Ishikawa (cell line): Measurements from ENCODE around the gene HPSE.
A peak's percentile ranks its signal among the peaks of the same experiment; 100 is the strongest.

Experiments used
- CEBPB ChIP-seq: IDR thresholded peaks from 2 replicates; pipeline ENCODE4 v1.6.1; 2012
- CREB1 ChIP-seq: IDR thresholded peaks from 2 replicates; pipeline ENCODE4 v1.6.1; 2012; ENCODE audit warnings: low read depth
- EGR1 ChIP-seq: IDR thresholded peaks from 2 replicates; pipeline ENCODE4 v1.6.1; 2012
- EP300 ChIP-seq: IDR thresholded peaks from 2 replicates; pipeline ENCODE4 v1.6.1; 2012; ENCODE audit warnings: borderline replicate concordance
- FOXM1 ChIP-seq: IDR thresholded peaks from 2 replicates; pipeline ENCODE4 v1.6.1; 2012; ENCODE audit warnings: low read depth, borderline replicate concordance
- NFIC ChIP-seq: IDR thresholded peaks from 2 replicates; pipeline ENCODE4 v1.6.1; 2012
- RAD21 ChIP-seq: IDR thresholded peaks from 2 replicates; pipeline ENCODE4 v1.6.1; 2012; ENCODE audit warnings: low read depth
- TAF1 ChIP-seq: IDR thresholded peaks from 2 replicates; pipeline ENCODE4 v1.6.1; 2012; ENCODE audit warnings: low read depth, mild to moderate bottlenecking
- TCF12 ChIP-seq: IDR thresholded peaks from 2 replicates; pipeline ENCODE4 v1.6.1; 2012; ENCODE audit warnings: low read depth
- TEAD4 ChIP-seq: IDR thresholded peaks from 2 replicates; pipeline ENCODE4 v1.6.1; 2012
- YY1 ChIP-seq: IDR thresholded peaks from 2 replicates; pipeline ENCODE4 v1.6.1; 2012; ENCODE audit warnings: low read depth
- ZBTB7A ChIP-seq: IDR thresholded peaks from 2 replicates; pipeline ENCODE4 v1.6.1; 2012; ENCODE audit warnings: low read depth
- TF ChIP-seq, protein P1 (sequence below): IDR thresholded peaks from 2 replicates; pipeline ENCODE4 v1.6.1; 2012
- TF ChIP-seq, protein P2 (sequence below): IDR thresholded peaks from 2 replicates; pipeline ENCODE4 v1.6.1; 2012; ENCODE audit warnings: low read depth, mild to moderate bottlenecking
- TF ChIP-seq, protein P3 (sequence below): IDR thresholded peaks from 2 replicates; pipeline ENCODE4 v1.6.1; 2012

Gene HPSE

DNA sequence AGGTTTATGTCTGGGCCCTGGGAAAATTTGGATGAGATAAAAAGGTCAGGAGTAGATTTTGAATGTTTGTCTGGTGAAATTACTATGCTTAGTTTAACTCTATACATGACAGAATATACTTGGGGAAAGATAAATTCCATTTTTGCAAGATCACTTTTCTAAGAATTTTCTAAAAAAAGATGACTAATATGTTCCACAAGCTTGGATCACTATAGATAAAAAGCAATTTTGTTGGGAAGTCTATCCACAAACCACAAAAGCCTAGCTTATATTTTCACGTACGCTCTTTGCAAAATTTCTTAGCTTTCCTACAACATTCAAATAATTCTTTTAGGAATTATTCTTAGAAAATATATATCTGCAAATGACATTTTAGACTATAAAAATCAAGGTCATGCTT is 29.5 kb downstream of the HPSE start:
- TF ChIP-seq RAD21 (no peak), ZBTB7A (no peak), TCF12 (no peak), CEBPB (no peak), NFIC (no peak), TAF1 (no peak), EGR1 (no peak), YY1 (no peak)
- TF ChIP-seq, protein P1, sequence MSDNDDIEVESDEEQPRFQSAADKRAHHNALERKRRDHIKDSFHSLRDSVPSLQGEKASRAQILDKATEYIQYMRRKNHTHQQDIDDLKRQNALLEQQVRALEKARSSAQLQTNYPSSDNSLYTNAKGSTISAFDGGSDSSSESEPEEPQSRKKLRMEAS: no peak
- TF ChIP-seq, protein P2, sequence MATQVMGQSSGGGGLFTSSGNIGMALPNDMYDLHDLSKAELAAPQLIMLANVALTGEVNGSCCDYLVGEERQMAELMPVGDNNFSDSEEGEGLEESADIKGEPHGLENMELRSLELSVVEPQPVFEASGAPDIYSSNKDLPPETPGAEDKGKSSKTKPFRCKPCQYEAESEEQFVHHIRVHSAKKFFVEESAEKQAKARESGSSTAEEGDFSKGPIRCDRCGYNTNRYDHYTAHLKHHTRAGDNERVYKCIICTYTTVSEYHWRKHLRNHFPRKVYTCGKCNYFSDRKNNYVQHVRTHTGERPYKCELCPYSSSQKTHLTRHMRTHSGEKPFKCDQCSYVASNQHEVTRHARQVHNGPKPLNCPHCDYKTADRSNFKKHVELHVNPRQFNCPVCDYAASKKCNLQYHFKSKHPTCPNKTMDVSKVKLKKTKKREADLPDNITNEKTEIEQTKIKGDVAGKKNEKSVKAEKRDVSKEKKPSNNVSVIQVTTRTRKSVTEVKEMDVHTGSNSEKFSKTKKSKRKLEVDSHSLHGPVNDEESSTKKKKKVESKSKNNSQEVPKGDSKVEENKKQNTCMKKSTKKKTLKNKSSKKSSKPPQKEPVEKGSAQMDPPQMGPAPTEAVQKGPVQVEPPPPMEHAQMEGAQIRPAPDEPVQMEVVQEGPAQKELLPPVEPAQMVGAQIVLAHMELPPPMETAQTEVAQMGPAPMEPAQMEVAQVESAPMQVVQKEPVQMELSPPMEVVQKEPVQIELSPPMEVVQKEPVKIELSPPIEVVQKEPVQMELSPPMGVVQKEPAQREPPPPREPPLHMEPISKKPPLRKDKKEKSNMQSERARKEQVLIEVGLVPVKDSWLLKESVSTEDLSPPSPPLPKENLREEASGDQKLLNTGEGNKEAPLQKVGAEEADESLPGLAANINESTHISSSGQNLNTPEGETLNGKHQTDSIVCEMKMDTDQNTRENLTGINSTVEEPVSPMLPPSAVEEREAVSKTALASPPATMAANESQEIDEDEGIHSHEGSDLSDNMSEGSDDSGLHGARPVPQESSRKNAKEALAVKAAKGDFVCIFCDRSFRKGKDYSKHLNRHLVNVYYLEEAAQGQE: no peak
- TF ChIP-seq, protein P3, sequence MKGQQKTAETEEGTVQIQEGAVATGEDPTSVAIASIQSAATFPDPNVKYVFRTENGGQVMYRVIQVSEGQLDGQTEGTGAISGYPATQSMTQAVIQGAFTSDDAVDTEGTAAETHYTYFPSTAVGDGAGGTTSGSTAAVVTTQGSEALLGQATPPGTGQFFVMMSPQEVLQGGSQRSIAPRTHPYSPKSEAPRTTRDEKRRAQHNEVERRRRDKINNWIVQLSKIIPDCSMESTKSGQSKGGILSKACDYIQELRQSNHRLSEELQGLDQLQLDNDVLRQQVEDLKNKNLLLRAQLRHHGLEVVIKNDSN: no peak

DNA sequence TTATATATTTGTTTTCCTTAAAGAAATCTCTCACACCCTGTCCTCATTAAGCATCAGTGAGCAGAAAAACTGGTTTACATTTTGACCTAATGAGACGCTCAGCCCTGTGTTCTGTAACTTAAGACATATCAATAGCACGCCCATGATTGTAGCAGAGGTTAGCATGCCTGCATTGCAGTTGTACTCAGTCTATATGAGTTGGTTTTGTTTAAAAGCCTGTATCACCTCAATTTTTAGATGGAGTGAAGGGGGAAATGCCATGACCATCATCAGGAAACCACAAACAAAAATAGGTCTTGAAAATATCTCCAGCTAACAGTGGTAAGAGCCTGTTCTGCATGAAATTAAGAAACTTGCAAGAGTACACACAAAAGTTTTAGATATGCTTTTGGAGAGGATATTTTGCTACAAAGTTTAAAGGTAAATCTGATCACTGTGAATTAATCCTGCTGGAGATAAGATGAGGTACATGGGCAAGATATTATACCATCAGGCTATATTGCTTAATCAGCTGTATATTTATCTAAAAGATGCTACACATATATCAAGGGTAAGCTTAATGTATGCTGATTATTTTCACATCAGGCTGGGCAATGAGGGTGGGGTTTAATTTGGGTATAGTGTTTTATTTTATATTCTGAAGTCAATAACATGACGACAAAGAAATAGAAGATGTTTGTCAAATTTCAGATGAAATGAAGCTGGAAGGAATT is 36.9 kb downstream of the HPSE start:
- TF ChIP-seq ZBTB7A (no peak), EP300 (no peak), RAD21 (no peak), EGR1 (no peak), FOXM1 (no peak), CREB1 (no peak), CEBPB (no peak), TCF12 (no peak), TEAD4 (no peak), NFIC (no peak)
- TF ChIP-seq, protein P3: no peak
- TF ChIP-seq, protein P2: no peak
- TF ChIP-seq, protein P1: no peak

DNA sequence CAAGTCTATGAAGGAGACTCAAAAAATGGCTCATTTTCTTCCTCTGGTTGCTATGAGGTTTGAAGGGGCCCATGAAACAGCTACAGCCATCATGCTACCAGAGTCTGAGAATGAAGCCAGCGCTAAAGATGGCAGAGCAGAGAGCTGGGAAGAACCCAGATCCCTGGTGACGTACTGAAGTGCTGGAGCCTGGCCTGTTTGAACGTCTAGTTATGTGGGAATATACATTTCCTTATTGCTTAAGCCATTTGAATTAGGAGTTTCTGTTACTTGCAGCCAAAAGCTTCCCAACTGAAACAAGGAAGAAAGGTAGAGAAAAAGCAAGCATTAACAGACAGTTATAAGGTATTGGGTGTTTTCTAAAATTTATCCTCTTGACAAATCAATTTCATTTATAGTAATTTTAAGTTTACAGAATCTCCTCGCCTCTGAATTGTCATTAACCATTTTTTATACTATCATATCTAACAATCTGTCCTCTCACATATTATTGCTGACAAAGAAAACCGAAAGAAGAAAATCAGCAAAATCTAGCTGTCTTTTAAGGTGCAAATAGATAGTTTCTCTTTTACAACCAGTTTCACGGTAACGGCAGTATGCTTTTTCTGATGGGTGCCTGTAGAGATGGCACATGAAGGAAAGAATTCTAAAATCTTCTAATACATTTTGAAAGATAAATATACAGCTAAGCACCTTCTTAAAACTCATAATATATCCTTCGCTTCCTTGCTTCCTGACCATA is 41.2 kb downstream of the HPSE start:
- no peak for TF ChIP-seq FOXM1
- TF ChIP-seq, protein P2: no peak
- no peak for TF ChIP-seq TCF12
- TF ChIP-seq TAF1: no peak
- TF ChIP-seq, protein P3: no peak
- no peak for TF ChIP-seq CEBPB
- TF ChIP-seq CREB1: no peak
- TF ChIP-seq, protein P1: no peak
- TF ChIP-seq EP300: no peak

DNA sequence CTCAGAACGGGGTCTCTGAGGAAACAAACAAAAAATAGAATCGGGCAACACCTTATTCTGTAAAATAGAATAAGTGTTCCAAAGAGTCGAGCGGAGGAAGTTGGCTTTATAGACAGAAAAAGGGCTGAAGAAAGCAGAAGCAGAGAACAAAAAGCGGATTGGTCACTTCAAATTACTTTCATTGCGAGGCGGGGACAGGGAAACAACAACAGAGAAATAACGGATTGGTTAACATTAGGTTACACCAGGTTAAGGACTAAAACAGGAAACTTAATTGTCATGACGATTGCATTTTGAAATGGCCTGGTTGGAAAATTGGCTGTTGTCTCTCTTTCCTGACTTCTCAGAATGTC is 49.6 kb downstream of the HPSE start:
- TF ChIP-seq, protein P3: no peak
- TF ChIP-seq FOXM1 (peak; percentile 43; the same call in 1 of the 2 replicates), NFIC (no peak)
- TF ChIP-seq, protein P2: no peak
